IMR-90 (cell line): ENCODE measurements around the gene PANK3. TPM values are rescaled to one million over a fixed set of nuclear protein-coding genes. Genes with fewer than 3 reads are reported as not detected.
A peak's percentile ranks its signal among the peaks of the same experiment; 100 is the strongest.

Experiments used
- ATAC-seq: fragments of 200-7000 bp; cut with Tn5 transposase; 2 replicates; pipeline ENCODE4 v1.9.1; 2020; ENCODE audit warnings: low read depth, mild to moderate bottlenecking, moderate library complexity
- BruUV-seq: library from RNA; stranded (reverse); fragments of 400-500 nt; replicated peaks from 2 replicates; lab custom pipeline; 2021; lab: Mats Ljungman, UMichigan
- CTCF ChIA-PET: fragments of 300-600 bp; formaldehyde crosslinking; extraction: SDS; loops from one replicate; lab custom pipeline; 2021; ENCODE audit warnings: antibody characterized with exemption; lab: Yijun Ruan, JAX
- POLR2A ChIA-PET: fragments of 300-600 bp; sonication (Branson Sonifier 250); formaldehyde crosslinking; loops from one replicate; lab custom pipeline; 2022; ENCODE audit warnings: antibody characterized with exemption; ENCODE audit not compliant: unreplicated experiment; lab: Charles Lee
- DNase-seq: peaks from one replicate; pipeline ENCODE4 v3.0.0; 2013
- H2AFZ ChIP-seq: replicated peaks from 2 replicates; pipeline ENCODE3; 2013; ENCODE audit warnings: low read length, mild to moderate bottlenecking; ENCODE audit not compliant: poor library complexity
- H2AK5ac ChIP-seq: 2 replicates; pipeline ENCODE4 v1.6.1; 2013; ENCODE audit warnings: low read depth, low read length, inconsistent platforms
- H2AK9ac ChIP-seq: replicated peaks from 2 replicates; pipeline ENCODE3; 2013; ENCODE audit warnings: mild to moderate bottlenecking, low read depth, low read length, moderate library complexity; ENCODE audit not compliant: poor library complexity
- H2BK120ac ChIP-seq: 2 replicates; pipeline ENCODE4 v1.6.1; 2013; ENCODE audit warnings: low read depth, low read length, inconsistent platforms
- H2BK15ac ChIP-seq: 3 replicates; pipeline ENCODE4 v1.6.1; 2013; ENCODE audit warnings: low read depth, low read length, inconsistent platforms
- H2BK20ac ChIP-seq: 2 replicates; pipeline ENCODE4 v1.6.1; 2013; ENCODE audit warnings: low read depth, mild to moderate bottlenecking, inconsistent platforms, low read length, moderate library complexity
- H2BK5ac ChIP-seq: 2 replicates; pipeline ENCODE4 v1.6.1; 2013; ENCODE audit warnings: mild to moderate bottlenecking, low read depth, low read length, inconsistent platforms; ENCODE audit not compliant: poor library complexity, severe bottlenecking
- H3K14ac ChIP-seq: replicated peaks from 2 replicates; pipeline ENCODE4 v1.6.1; 2013; ENCODE audit warnings: low read depth, low read length, inconsistent platforms
- H3K18ac ChIP-seq: 2 replicates; pipeline ENCODE4 v1.6.1; 2013; ENCODE audit warnings: low read depth, low read length, control low read depth
- H3K23ac ChIP-seq: 2 replicates; pipeline ENCODE4 v1.6.1; 2013; ENCODE audit warnings: low read depth, low read length, inconsistent platforms
- H3K27ac ChIP-seq: 2 replicates; pipeline ENCODE4 v1.5.1; 2013; ENCODE audit warnings: mild to moderate bottlenecking, control low read depth, low read length; ENCODE audit not compliant: insufficient read depth
- H3K27me3 ChIP-seq: 2 replicates; pipeline ENCODE4 v1.6.1; 2013; ENCODE audit warnings: low read length; ENCODE audit not compliant: control insufficient read depth, insufficient read depth
- H3K36me3 ChIP-seq: 2 replicates; pipeline ENCODE4 v1.6.1; 2013; ENCODE audit warnings: low read length, mixed read lengths; ENCODE audit not compliant: control insufficient read depth, insufficient read depth
- H3K4ac ChIP-seq: 2 replicates; pipeline ENCODE4 v1.6.1; 2013; ENCODE audit warnings: low read depth, low read length, inconsistent platforms
- H3K4me1 ChIP-seq: 2 replicates; pipeline ENCODE4 v1.6.1; 2013; ENCODE audit warnings: low read length, mixed read lengths; ENCODE audit not compliant: control insufficient read depth, insufficient read depth
- H3K4me2 ChIP-seq: 2 replicates; pipeline ENCODE4 v1.6.1; 2013; ENCODE audit warnings: low read depth, mild to moderate bottlenecking, control low read depth, low read length, moderate library complexity
- H3K4me3 ChIP-seq: 2 replicates; pipeline ENCODE4 v1.5.1; 2013; ENCODE audit warnings: low read depth, mild to moderate bottlenecking, control low read depth, low read length, moderate library complexity; ENCODE audit not compliant: insufficient read depth
- H3K56ac ChIP-seq: 2 replicates; pipeline ENCODE4 v1.6.1; 2013; ENCODE audit warnings: low read length, inconsistent platforms; ENCODE audit not compliant: insufficient read depth; ENCODE audit errors: extremely low read depth
- H3K79me1 ChIP-seq, 2 experiments: 2 replicates each; pipeline ENCODE4 v1.6.1; 2013; ENCODE audit warnings: low read length in 2 of 2, inconsistent platforms in 1 of 2, low read depth in 1 of 2
- H3K9ac ChIP-seq: 2 replicates; pipeline ENCODE4 v1.6.1; 2013; ENCODE audit warnings: low read depth, low read length, control low read depth
- H3K9me1 ChIP-seq: 2 replicates; pipeline ENCODE4 v1.6.1; 2013; ENCODE audit warnings: low read length, inconsistent platforms; ENCODE audit not compliant: insufficient read depth
- H3K9me3 ChIP-seq: 2 replicates; pipeline ENCODE4 v1.6.1; 2013; ENCODE audit warnings: low read length; ENCODE audit not compliant: control insufficient read depth, insufficient read depth
- H4K20me1 ChIP-seq: 2 replicates; pipeline ENCODE4 v1.6.1; 2013; ENCODE audit warnings: low read length, inconsistent platforms; ENCODE audit not compliant: insufficient read depth
- H4K5ac ChIP-seq: 2 replicates; pipeline ENCODE4 v1.6.1; 2013; ENCODE audit warnings: mild to moderate bottlenecking, low read depth, low read length, control low read depth
- H4K8ac ChIP-seq, 2 experiments: 2 replicates each; pipeline ENCODE4 v1.6.1; 2013; ENCODE audit warnings: low read depth in 2 of 2, low read length in 2 of 2, control low read depth in 1 of 2, inconsistent platforms in 1 of 2
- H4K91ac ChIP-seq: 2 replicates; pipeline ENCODE4 v1.6.1; 2013; ENCODE audit warnings: low read depth, low read length, inconsistent platforms; ENCODE audit not compliant: insufficient read depth
- BHLHE40 ChIP-seq: fragments of 150-350 bp; IDR thresholded peaks from 2 replicates; pipeline ENCODE4 v1.6.1; 2016; ENCODE audit warnings: mild to moderate bottlenecking, low read depth, low read length
- CEBPB ChIP-seq: IDR thresholded peaks from 2 replicates; pipeline ENCODE4 v1.6.1; 2012; ENCODE audit warnings: low read depth, low read length, improper control_type of control experiment
- CHD1 ChIP-seq: IDR thresholded peaks from 2 replicates; pipeline ENCODE4 v1.6.1; 2012; ENCODE audit warnings: low read depth, low read length, improper control_type of control experiment
- CTCF ChIP-seq: conservative IDR thresholded peaks from 2 replicates; pipeline ENCODE4 v1.5.1; 2012; ENCODE audit warnings: mild to moderate bottlenecking, low read depth, low read length, improper control_type of control experiment
- FOS ChIP-seq: fragments of 150-350 bp; IDR thresholded peaks from 2 replicates; pipeline ENCODE4 v1.6.1; 2016; ENCODE audit warnings: low read depth, low read length
- MAFK ChIP-seq: IDR thresholded peaks from 2 replicates; pipeline ENCODE4 v1.6.1; 2012; ENCODE audit warnings: low read depth, low read length, improper control_type of control experiment
- MAZ ChIP-seq: IDR thresholded peaks from 2 replicates; pipeline ENCODE4 v1.6.1; 2012; ENCODE audit warnings: low read depth, mild to moderate bottlenecking, low read length, improper control_type of control experiment, moderate library complexity, borderline replicate concordance
- MXI1 ChIP-seq: IDR thresholded peaks from 2 replicates; pipeline ENCODE4 v1.6.1; 2012; ENCODE audit warnings: low read depth, mild to moderate bottlenecking, low read length, moderate library complexity, borderline replicate concordance
- NFE2L2 ChIP-seq: fragments of 150-350 bp; IDR thresholded peaks from 2 replicates; pipeline ENCODE4 v1.6.1; 2016; ENCODE audit warnings: low read depth, mild to moderate bottlenecking, low read length
- POLR2A ChIP-seq: IDR thresholded peaks from 2 replicates; pipeline ENCODE4 v1.6.1; 2012; ENCODE audit warnings: mild to moderate bottlenecking, low read depth, low read length
- RAD21 ChIP-seq: IDR thresholded peaks from 2 replicates; pipeline ENCODE4 v1.6.1; 2012; ENCODE audit warnings: low read length, improper control_type of control experiment
- RCOR1 ChIP-seq: IDR thresholded peaks from 2 replicates; pipeline ENCODE4 v1.6.1; 2012; ENCODE audit warnings: mild to moderate bottlenecking, low read length, improper control_type of control experiment; ENCODE audit not compliant: insufficient replicate concordance
- RFX5 ChIP-seq: IDR thresholded peaks from 2 replicates; pipeline ENCODE4 v1.8.0; 2012; ENCODE audit warnings: low read depth, mild to moderate bottlenecking, low read length, moderate library complexity
- SMC3 ChIP-seq: fragments of 150-350 bp; IDR thresholded peaks from 2 replicates; pipeline ENCODE4 v1.6.1; 2016; ENCODE audit warnings: low read depth, mild to moderate bottlenecking, antibody characterized with exemption, low read length, moderate library complexity
- WGBS, 2 experiments: methylation state at CpG; one replicate each; pipeline versions ENCODE4 v1.1.5 to v1.1.7; 2013; ENCODE audit warnings: missing lambda C conversion rate in 2 of 2; ENCODE audit not compliant: insufficient read length in 1 of 2; ENCODE audit errors: extremely low coverage in 2 of 2; 5-methylcytosine and 5-hydroxymethylcytosine counted together
- dilution Hi-C: fragments of 300-500 bp; cut with HindIII; formaldehyde crosslinking; loops from one replicate; pipeline ENCODE4 v1.14.3; 2018; ENCODE audit warnings: low sequenced_read_pairs; ENCODE audit not compliant: unreplicated experiment
- in situ Hi-C: fragments of 300-500 bp; cut with MboI; formaldehyde crosslinking; loops from 3 replicates; pipeline ENCODE4 v1.14.3; 2019; ENCODE audit warnings: low sequenced_read_pairs, inconsistent platforms, mixed read lengths
- intact Hi-C: fragments of 100-400 bp; cut with micrococcal nuclease; formaldehyde crosslinking; loops from 2 replicates; pipeline ENCODE4 v1.10.0; 2022
- polyA plus RNA-seq, 3 experiments: library from polyadenylated mRNA; depleted of rRNA; stranded (reverse); fragments of >200 nt; gene quantifications; 2 replicates each; pipeline ENCODE4 v1.2.3, GENCODE V29; 2012; ENCODE audit warnings: low replicate concordance in 1 of 3
- total RNA-seq: library from RNA; depleted of rRNA; stranded (reverse); fragments of >200 nt; gene quantifications from 2 replicates; pipeline ENCODE4 v1.2.3, GENCODE V29; 2012
- TF ChIP-seq, protein P1 (sequence below): fragments of 150-350 bp; IDR thresholded peaks from 2 replicates; pipeline ENCODE4 v1.6.1; 2016; ENCODE audit warnings: low read depth, mild to moderate bottlenecking, low read length, moderate library complexity, borderline replicate concordance
- TF ChIP-seq, protein P2 (sequence below): fragments of 150-350 bp; IDR thresholded peaks from 2 replicates; pipeline ENCODE4 v1.6.1; 2017; ENCODE audit warnings: mild to moderate bottlenecking, antibody characterized with exemption, low read length, low read depth

Gene PANK3
- total and polyA plus RNA-seq, 2 of the 4 experiments (the other 2 are of a cell fraction), result 6.9 to 21.0 TPM

- ChIA-PET CTCF (interaction anchor here (0.9 kb wide), 1 partner anchor 9 kb away, joined by 3 read pairs; no protein-coding TSS in a partner anchor), POLR2A (no interaction called here)
- ATAC-seq (peak; percentile 62), DNase-seq (peak; percentile 35)
- no TSS peak for BruUV-seq
- no peaks in the 10 kb centered on the region for H4K20me1 ChIP-seq
- no peak overlapping the region for H2AFZ ChIP-seq
- H3K27me3 ChIP-seq, result no peaks in the 10 kb centered on the region; the same call in 1 of the 2 replicates
- no peak overlapping the region for H2AK5ac ChIP-seq
- WGBS, 2 experiments, result no CpG with 5 or more reads among the region's 1 CpG
- no peak overlapping the region for H3K56ac ChIP-seq
- H3K4me1 ChIP-seq, result no peaks in the 10 kb centered on the region
- H3K4ac ChIP-seq, result no peak overlapping the region
- no peak overlapping the region for H4K5ac ChIP-seq
- H3K27ac ChIP-seq, result no peak overlapping the region
- no peak overlapping the region for H3K23ac ChIP-seq
- no peak overlapping the region for H2BK5ac ChIP-seq
- H3K36me3 ChIP-seq, result no peaks in the 10 kb centered on the region
- H2BK15ac ChIP-seq, result no peak overlapping the region
- no peaks in the 10 kb centered on the region for H3K9me1 ChIP-seq
- no peak overlapping the region for H3K4me3 ChIP-seq
- H3K14ac ChIP-seq, result no peak overlapping the region
- TF ChIP-seq MAZ, result no peak
- TF ChIP-seq NFE2L2, result no peak
- TF ChIP-seq POLR2A, result no peak
- no peak for TF ChIP-seq RFX5
- TF ChIP-seq, protein P1, sequence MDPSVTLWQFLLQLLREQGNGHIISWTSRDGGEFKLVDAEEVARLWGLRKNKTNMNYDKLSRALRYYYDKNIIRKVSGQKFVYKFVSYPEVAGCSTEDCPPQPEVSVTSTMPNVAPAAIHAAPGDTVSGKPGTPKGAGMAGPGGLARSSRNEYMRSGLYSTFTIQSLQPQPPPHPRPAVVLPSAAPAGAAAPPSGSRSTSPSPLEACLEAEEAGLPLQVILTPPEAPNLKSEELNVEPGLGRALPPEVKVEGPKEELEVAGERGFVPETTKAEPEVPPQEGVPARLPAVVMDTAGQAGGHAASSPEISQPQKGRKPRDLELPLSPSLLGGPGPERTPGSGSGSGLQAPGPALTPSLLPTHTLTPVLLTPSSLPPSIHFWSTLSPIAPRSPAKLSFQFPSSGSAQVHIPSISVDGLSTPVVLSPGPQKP, result no peak
- no peak for TF ChIP-seq CHD1
- TF ChIP-seq CTCF, result no peak
- no peak for TF ChIP-seq FOS
- TF ChIP-seq, protein P2, sequence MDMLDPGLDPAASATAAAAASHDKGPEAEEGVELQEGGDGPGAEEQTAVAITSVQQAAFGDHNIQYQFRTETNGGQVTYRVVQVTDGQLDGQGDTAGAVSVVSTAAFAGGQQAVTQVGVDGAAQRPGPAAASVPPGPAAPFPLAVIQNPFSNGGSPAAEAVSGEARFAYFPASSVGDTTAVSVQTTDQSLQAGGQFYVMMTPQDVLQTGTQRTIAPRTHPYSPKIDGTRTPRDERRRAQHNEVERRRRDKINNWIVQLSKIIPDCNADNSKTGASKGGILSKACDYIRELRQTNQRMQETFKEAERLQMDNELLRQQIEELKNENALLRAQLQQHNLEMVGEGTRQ, result no peak
- no peak for TF ChIP-seq MXI1
- TF ChIP-seq BHLHE40, result no peak
- TF ChIP-seq RAD21, result no peak
- no peak for TF ChIP-seq MAFK
- no peak for TF ChIP-seq SMC3
- TF ChIP-seq RCOR1, result no peak
- no peak for TF ChIP-seq CEBPB
- no peak overlapping the region for H4K91ac ChIP-seq
- no peak overlapping the region for H2BK20ac ChIP-seq
- no peak overlapping the region for H3K18ac ChIP-seq
- H3K4me2 ChIP-seq, result no peak overlapping the region
- H2BK120ac ChIP-seq, result no peak overlapping the region
- in situ Hi-C loops (no loop called here), intact Hi-C loops (no loop called here), dilution Hi-C loops (no loop called here)
- no peak overlapping the region for H3K9ac ChIP-seq
- no peaks in the 10 kb centered on the region for H3K79me1 ChIP-seq
- H3K9me3 ChIP-seq, result no peaks in the 10 kb centered on the region
- H4K8ac ChIP-seq, result no peak overlapping the region
- no peak overlapping the region for H2AK9ac ChIP-seq
Measured at GRCh38 chr5:168592014-168592368, 12.8 kb upstream of the PANK3 start.
